Prostate gland (tissue), 2 donors: ENCODE measurements around the gene GNG13.

ENCODE experiments used
- CTCF ChIP-seq, 4 experiments: fragments of 200-600 bp in 2 of 4; fragments of 450-650 bp in 2 of 4; sonication (generic) in 2 of 4; IDR thresholded peaks; 1 replicate in 3 of 4; 2 replicates in 1 of 4; pipeline ENCODE4 v1.5.1; 2016 to 2019; ENCODE audit warnings: antibody characterized with exemption in 4 of 4, mild to moderate bottlenecking in 2 of 4, moderate library complexity in 2 of 4
- POLR2A ChIP-seq: fragments of 450-650 bp; IDR thresholded peaks from one replicate; pipeline ENCODE4 v1.6.1; 2016; ENCODE audit warnings: antibody characterized with exemption, mild to moderate bottlenecking
- POLR2AphosphoS5 ChIP-seq: sonication (generic); formaldehyde crosslinking; IDR thresholded peaks from one replicate; pipeline ENCODE4 v1.6.1; 2017; ENCODE audit warnings: antibody characterized with exemption

- TF ChIP-seq CTCF (IDR thresholded peaks at IDR 0.05) (no peak), POLR2AphosphoS5 (no peak), POLR2A (no peak)
These were observed 36.3 kb downstream of the GNG13 start for GRCh38 chr16:764184-764750.
